K562 (cell line): ENCODE measurements around the gene CORO6. TPM values are rescaled to one million over a fixed set of nuclear protein-coding genes. Genes with fewer than 3 reads are reported as not detected.

Experiments
- CC2D1A ChIP-seq: fragments of 450-650 bp; IDR thresholded peaks from 2 replicates; pipeline ENCODE4 v1.6.1; 2017; ENCODE audit warnings: mild to moderate bottlenecking
- CCAR2 ChIP-seq: fragments of 200-400 bp; formaldehyde crosslinking; IDR thresholded peaks from 2 replicates; pipeline ENCODE4 v1.6.1; 2017; ENCODE audit warnings: mild to moderate bottlenecking, low read depth, low read length
- CHCHD3 ChIP-seq: fragments of 250-450 bp; sonication (Bioruptor Pico); IDR thresholded peaks from 2 replicates; pipeline ENCODE4 v2.1.2; 2022; ENCODE audit warnings: mild to moderate bottlenecking
- GTF2A2 ChIP-seq: IDR thresholded peaks from 2 replicates; pipeline ENCODE4 v1.6.1; 2016; ENCODE audit warnings: mild to moderate bottlenecking, missing genetic modification characterization, missing compliant biosample characterization
- KLF13 ChIP-seq: fragments of 450-650 bp; IDR thresholded peaks from 2 replicates; pipeline ENCODE4 v1.6.1; 2016; ENCODE audit warnings: missing genetic modification characterization, low read depth, mild to moderate bottlenecking, missing compliant biosample characterization, moderate library complexity, borderline replicate concordance
- L3MBTL2 ChIP-seq: fragments of 450-650 bp; IDR thresholded peaks from 2 replicates; pipeline ENCODE4 v1.6.1; 2016; ENCODE audit warnings: mild to moderate bottlenecking, moderate library complexity
- POU5F1 ChIP-seq: fragments of 150-350 bp; IDR thresholded peaks from 2 replicates; pipeline ENCODE4 v1.6.1; 2014; ENCODE audit warnings: borderline replicate concordance, low read length, low read depth, mild to moderate bottlenecking; ENCODE audit not compliant: partially characterized antibody
- RFX1 ChIP-seq: fragments of 450-650 bp; IDR thresholded peaks from 2 replicates; pipeline ENCODE4 v1.6.1; 2016; ENCODE audit warnings: mild to moderate bottlenecking, moderate library complexity
- SAFB2 ChIP-seq: fragments of 200-400 bp; formaldehyde crosslinking; IDR thresholded peaks from 2 replicates; pipeline ENCODE4 v1.6.1; 2018; ENCODE audit warnings: borderline replicate concordance, low read length, low read depth, moderate library complexity; ENCODE audit not compliant: severe bottlenecking
- SMARCA4 ChIP-seq: fragments of 450-650 bp; IDR thresholded peaks from 2 replicates; pipeline ENCODE4 v1.6.1; 2016
- SNIP1 ChIP-seq: fragments of 450-650 bp; IDR thresholded peaks from 2 replicates; pipeline ENCODE4 v1.7.1; 2017; ENCODE audit warnings: low read depth, mild to moderate bottlenecking
- TAF9B ChIP-seq: fragments of 450-650 bp; IDR thresholded peaks from 2 replicates; pipeline ENCODE4 v1.6.1; 2018; ENCODE audit warnings: mild to moderate bottlenecking; ENCODE audit not compliant: partially characterized antibody
- THRAP3 ChIP-seq: fragments of 450-650 bp; IDR thresholded peaks from 2 replicates; pipeline ENCODE4 v1.6.1; 2016; ENCODE audit warnings: mild to moderate bottlenecking, inconsistent platforms, borderline replicate concordance
- ZNF175 ChIP-seq: fragments of 200-800 bp; sonication (Bioruptor generic); IDR thresholded peaks from 2 replicates; pipeline ENCODE4 v1.6.1; 2016; ENCODE audit warnings: low read depth, mild to moderate bottlenecking, missing genetic modification characterization, missing compliant biosample characterization
- ZNF232 ChIP-seq: sonication (generic); formaldehyde crosslinking; IDR thresholded peaks from 2 replicates; pipeline ENCODE4 v1.8.0; 2022; ENCODE audit warnings: mild to moderate bottlenecking, missing genetic modification reagents
- ZNF263 ChIP-seq: sonication (generic); formaldehyde crosslinking; IDR thresholded peaks from 2 replicates; pipeline ENCODE4 v1.8.0; 2022; ENCODE audit warnings: mild to moderate bottlenecking, missing genetic modification reagents, borderline replicate concordance
- ZNF316 ChIP-seq: fragments of 450-650 bp; IDR thresholded peaks from 2 replicates; pipeline ENCODE4 v1.6.1; 2016
- polyA plus RNA-seq, 8 experiments: library from polyadenylated mRNA; depleted of rRNA in 4 of 8; stranded (reverse) in 5 of 8; unstranded in 3 of 8; fragments of >200 nt; fragmentation: Nextera tagmentation in 2 of 8; fragmentation: Illumina TruSeq in 1 of 8; extraction: Ambion mirVana in 2 of 8; extraction: Trizol in 1 of 8; gene quantifications; 2 replicates each; pipeline versions ENCODE4 v1.2.1 to v1.2.3, GENCODE V29; 2011 to 2014; ENCODE audit warnings: inconsistent platforms in 1 of 8, missing spikeins in 1 of 8
- total RNA-seq, 7 experiments: library from RNA; depleted of rRNA in 6 of 7; stranded (reverse); fragments of >200 nt in 6 of 7; fragmentation: Illumina TruSeq in 2 of 7; extraction: Trizol in 2 of 7; gene quantifications; 2 replicates each; pipeline versions ENCODE4 v1.2.1 to v1.2.3, GENCODE V29; 2011 to 2021; ENCODE audit warnings: low replicate concordance in 1 of 7
- TF ChIP-seq, protein P1 (sequence below): fragments of 450-650 bp; IDR thresholded peaks from 2 replicates; pipeline ENCODE4 v1.6.1; 2016; ENCODE audit warnings: borderline replicate concordance
- TF ChIP-seq, protein P2 (sequence below): fragments of 450-650 bp; IDR thresholded peaks from 2 replicates; pipeline ENCODE4 v1.6.1; 2017; ENCODE audit warnings: mild to moderate bottlenecking, moderate library complexity
- TF ChIP-seq, protein P3 (sequence below): fragments of 250-450 bp; sonication (Bioruptor Pico); IDR thresholded peaks from 2 replicates; pipeline ENCODE4 v1.8.0; 2021; ENCODE audit warnings: mild to moderate bottlenecking, moderate library complexity

CORO6 gene
- total and polyA plus RNA-seq, 9 of the 15 experiments (the other 6 are each of a cell fraction or from before 2014, with no cell fraction given) = 0.04 to 11.9 (median 2.4) TPM

DNA sequence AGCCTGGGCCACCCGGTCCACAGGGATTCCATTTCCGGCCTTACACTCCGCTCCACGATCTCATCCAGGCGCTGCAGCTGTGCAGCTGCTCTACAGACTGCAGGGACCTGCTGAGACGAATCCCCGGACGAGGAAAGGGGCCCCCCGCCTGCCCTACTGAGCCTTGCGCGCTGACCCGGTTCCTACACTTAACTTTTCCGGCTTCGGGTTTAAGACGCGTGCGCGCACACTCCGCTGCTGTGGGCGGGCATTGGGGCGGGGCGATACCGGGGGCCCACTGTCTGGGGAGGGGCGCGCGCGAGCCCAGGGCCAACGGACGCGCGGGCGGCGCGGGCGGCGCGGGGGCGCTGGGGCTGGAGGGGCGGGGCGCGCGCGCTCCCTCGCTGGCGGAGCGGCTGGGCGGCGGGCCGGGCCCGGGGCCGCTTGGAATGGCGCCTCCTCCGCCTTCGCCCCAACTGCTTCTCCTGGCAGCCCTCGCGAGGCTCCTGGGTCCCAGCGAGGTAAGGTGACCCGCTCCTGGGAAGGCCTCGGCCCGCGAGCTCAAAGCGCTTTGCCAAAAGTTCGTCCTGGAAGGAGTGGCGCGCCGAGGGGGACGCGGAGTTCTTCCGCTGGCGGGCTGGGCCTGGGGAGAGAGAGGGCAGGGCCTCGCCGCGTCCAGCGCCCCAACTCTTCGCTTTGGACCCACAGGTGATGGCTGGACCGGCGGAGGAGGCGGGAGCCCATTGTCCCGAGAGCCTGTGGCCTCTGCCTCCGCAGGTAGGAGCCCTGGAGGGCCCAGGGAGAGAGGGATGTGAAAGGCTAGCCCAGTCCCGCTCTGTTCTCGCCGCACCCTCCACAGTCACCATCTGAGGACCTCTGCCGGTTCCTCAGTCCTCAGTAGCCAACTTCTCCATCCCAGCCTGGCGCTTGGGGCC is 54.1 kb downstream of the CORO6 start, which contains the start of gene TP53I13 (continued):
- no peak for TF ChIP-seq ZNF263
- TF ChIP-seq ZNF232 (CRISPR knock-in tag) = no peak
- TF ChIP-seq SNIP1 = no peak
- TF ChIP-seq RFX1 = no peak
- TF ChIP-seq CC2D1A = no peak
- no peak for TF ChIP-seq THRAP3
- no peak for TF ChIP-seq ZNF175 (CRISPR knock-in tag)
- no peak for TF ChIP-seq L3MBTL2
- TF ChIP-seq, protein P1, sequence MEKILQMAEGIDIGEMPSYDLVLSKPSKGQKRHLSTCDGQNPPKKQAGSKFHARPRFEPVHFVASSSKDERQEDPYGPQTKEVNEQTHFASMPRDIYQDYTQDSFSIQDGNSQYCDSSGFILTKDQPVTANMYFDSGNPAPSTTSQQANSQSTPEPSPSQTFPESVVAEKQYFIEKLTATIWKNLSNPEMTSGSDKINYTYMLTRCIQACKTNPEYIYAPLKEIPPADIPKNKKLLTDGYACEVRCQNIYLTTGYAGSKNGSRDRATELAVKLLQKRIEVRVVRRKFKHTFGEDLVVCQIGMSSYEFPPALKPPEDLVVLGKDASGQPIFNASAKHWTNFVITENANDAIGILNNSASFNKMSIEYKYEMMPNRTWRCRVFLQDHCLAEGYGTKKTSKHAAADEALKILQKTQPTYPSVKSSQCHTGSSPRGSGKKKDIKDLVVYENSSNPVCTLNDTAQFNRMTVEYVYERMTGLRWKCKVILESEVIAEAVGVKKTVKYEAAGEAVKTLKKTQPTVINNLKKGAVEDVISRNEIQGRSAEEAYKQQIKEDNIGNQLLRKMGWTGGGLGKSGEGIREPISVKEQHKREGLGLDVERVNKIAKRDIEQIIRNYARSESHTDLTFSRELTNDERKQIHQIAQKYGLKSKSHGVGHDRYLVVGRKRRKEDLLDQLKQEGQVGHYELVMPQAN = no peak
- no peak for TF ChIP-seq ZNF316
- TF ChIP-seq TAF9B = no peak
- no peak for TF ChIP-seq CCAR2
- no peak for TF ChIP-seq SMARCA4
- no peak for TF ChIP-seq GTF2A2
- TF ChIP-seq CHCHD3 = no peak
- TF ChIP-seq KLF13 (tag) = no peak
- no peak for TF ChIP-seq POU5F1
- TF ChIP-seq SAFB2 = no peak
- TF ChIP-seq, protein P2, sequence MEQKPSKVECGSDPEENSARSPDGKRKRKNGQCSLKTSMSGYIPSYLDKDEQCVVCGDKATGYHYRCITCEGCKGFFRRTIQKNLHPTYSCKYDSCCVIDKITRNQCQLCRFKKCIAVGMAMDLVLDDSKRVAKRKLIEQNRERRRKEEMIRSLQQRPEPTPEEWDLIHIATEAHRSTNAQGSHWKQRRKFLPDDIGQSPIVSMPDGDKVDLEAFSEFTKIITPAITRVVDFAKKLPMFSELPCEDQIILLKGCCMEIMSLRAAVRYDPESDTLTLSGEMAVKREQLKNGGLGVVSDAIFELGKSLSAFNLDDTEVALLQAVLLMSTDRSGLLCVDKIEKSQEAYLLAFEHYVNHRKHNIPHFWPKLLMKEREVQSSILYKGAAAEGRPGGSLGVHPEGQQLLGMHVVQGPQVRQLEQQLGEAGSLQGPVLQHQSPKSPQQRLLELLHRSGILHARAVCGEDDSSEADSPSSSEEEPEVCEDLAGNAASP = no peak
- TF ChIP-seq, protein P3, sequence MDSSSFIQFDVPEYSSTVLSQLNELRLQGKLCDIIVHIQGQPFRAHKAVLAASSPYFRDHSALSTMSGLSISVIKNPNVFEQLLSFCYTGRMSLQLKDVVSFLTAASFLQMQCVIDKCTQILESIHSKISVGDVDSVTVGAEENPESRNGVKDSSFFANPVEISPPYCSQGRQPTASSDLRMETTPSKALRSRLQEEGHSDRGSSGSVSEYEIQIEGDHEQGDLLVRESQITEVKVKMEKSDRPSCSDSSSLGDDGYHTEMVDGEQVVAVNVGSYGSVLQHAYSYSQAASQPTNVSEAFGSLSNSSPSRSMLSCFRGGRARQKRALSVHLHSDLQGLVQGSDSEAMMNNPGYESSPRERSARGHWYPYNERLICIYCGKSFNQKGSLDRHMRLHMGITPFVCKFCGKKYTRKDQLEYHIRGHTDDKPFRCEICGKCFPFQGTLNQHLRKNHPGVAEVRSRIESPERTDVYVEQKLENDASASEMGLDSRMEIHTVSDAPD (CRISPR knock-in tag) = no peak
